Effector memory CD4-positive, alpha-beta T cell (primary cell): ENCODE data around the gene ZMIZ1.

Source experiments
- DNase-seq, 3 donors: peaks; one replicate each; pipeline ENCODE4 v3.0.0-alpha.2; 2020
- H3K27ac ChIP-seq: 2 replicates; pipeline ENCODE4 v1.7.0; 2013; ENCODE audit warnings: mild to moderate bottlenecking, low read length, moderate library complexity; ENCODE audit not compliant: insufficient read depth, poor library complexity, severe bottlenecking
- H3K27me3 ChIP-seq: replicated peaks from 2 replicates; pipeline ENCODE4 v1.7.0; 2013; ENCODE audit warnings: mild to moderate bottlenecking, low read length; ENCODE audit not compliant: insufficient read depth, control insufficient read depth, poor library complexity, severe bottlenecking
- H3K36me3 ChIP-seq: 2 replicates; pipeline ENCODE4 v1.7.0; 2013; ENCODE audit warnings: mild to moderate bottlenecking, low read length, moderate library complexity; ENCODE audit not compliant: control insufficient read depth, insufficient read depth
- H3K4me1 ChIP-seq: 2 replicates; pipeline ENCODE4 v1.7.0; 2013; ENCODE audit warnings: low read length, mild to moderate bottlenecking; ENCODE audit not compliant: control insufficient read depth, insufficient read depth, poor library complexity, severe bottlenecking
- H3K4me3 ChIP-seq: 2 replicates; pipeline ENCODE4 v1.7.0; 2013; ENCODE audit warnings: low read length, low read depth, mild to moderate bottlenecking; ENCODE audit not compliant: insufficient read depth, poor library complexity, severe bottlenecking
- H3K9me3 ChIP-seq: 2 replicates; pipeline ENCODE4 v1.7.0; 2013; ENCODE audit warnings: mild to moderate bottlenecking, low read length, moderate library complexity; ENCODE audit not compliant: control insufficient read depth

The ZMIZ1 gene

DNA sequence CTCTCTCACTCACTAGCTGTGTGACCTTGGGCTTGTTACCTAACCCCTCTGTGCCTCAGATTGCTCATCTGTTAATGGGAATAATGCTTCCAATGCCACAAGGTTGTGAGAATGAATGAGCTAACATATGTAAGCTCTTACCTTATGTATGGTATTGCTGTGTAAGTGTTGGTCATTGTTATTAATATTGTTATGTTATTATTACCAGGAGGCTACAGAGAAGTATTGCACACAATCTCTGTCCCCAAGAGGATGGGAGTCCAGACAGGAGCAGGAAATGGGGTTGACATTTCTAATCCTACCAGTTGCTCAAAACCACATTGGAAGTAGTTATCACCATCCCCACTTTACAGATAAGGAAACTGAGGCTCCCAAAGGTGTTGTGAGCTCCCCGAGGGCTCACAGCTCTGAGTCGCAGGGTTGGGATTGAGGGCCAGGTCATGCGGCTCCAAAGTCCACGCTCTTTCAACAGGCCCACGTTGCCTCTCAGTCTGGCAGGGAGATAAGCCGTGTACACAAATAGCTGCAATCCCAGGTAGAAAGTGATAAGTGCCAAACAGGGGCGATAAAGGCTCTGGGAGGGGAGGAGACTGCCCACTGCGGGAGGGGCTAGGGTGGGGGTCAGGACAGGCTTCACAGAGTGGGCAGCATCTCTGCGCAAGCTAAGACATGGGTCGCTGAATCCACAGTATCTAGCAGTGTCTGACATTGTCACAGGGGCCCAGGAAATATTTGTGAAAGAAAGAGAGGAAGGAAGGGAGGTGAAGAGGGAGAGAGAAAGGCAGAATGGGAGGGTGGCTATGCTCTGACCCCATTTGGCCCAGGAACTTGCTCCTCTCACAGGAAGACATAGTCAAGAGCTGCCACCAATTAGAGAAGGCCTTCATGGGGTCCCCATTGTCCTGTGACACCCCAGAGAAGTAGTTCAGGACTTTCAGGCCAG lies 9.6 kb upstream of the ZMIZ1 start:
- DNase-seq: no peak

GRCh38 chr10:79059859-79060379 lies 8.8 kb upstream of the ZMIZ1 start:
- H3K9me3 ChIP-seq: no peaks in the 10 kb centered on the region
- no peak overlapping the region for H3K4me3 ChIP-seq
- DNase-seq: no peak
- H3K4me1 ChIP-seq: peaks cover 15% of the 10 kb centered on the region
- no peaks in the 10 kb centered on the region for H3K27me3 ChIP-seq
- H3K36me3 ChIP-seq: no peaks in the 10 kb centered on the region
- H3K27ac ChIP-seq: no peak overlapping the region

More for the DNA sequence above, 9.6 kb upstream of the ZMIZ1 start:
- H3K27me3 ChIP-seq: no peaks in the 10 kb centered on the region
- no peaks in the 10 kb centered on the region for H3K36me3 ChIP-seq
- H3K27ac ChIP-seq: no peak overlapping the region
- no peak overlapping the region for H3K4me3 ChIP-seq
- H3K4me1 ChIP-seq: peaks cover 15% of the 10 kb centered on the region
- no peaks in the 10 kb centered on the region for H3K9me3 ChIP-seq

- Histone ChIP-seq H3K27ac (no peak overlapping the region), H3K9me3 (no peaks in the 10 kb centered on the region), H3K36me3 (no peaks in the 10 kb centered on the region), H3K4me1 (peaks cover 15% of the 10 kb centered on the region), H3K4me3 (no peak overlapping the region), H3K27me3 (no peaks in the 10 kb centered on the region)
- DNase-seq: no peak
Measured at GRCh38 chr10:79060641-79061255, 8.0 kb upstream of the ZMIZ1 start.

DNA sequence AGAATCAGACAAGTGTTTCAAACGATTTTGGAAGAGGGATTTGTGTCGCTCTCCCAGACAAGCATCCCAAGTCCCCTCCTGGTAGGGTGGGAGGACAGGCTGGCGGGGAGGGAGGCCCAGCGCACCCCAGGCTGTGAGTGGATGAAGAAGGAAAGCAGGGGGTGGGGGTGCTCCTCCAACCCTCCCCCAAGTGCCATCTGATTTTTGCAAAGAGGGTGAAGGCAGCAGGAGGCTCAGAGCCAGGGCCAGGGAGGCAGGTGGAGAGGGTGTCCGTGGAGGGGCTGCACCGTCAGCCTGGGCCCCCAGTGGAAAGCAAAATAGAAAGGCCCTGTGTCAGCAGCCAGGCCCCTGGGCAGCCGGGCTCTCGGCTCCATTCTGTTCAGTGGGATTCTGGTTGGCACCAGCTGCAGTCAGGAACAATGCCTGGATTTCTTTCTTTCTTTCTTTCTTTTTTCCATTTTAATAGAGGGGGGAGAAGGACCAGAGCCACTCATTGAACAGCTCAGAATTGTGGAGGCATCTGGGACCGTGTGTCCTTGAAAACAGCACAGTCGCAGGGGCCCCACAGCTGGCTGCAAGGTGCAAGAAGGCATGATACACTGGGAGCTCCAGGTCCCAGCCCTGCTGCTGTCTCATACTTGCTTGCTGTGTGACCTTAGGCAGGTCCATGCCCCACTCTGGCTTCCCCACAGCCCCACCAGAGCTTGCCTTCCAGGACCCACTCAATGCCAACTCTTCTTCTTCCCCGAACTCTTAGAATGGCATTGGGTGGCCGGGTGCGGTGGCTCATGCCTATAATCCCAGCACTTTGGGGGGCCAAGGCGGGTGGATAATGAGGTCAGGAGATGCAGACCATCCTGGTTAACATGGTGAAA lies 7.1 kb upstream of the ZMIZ1 start:
- H3K4me1 ChIP-seq: peaks cover 21% of the 10 kb centered on the region
- H3K27me3 ChIP-seq: no peaks in the 10 kb centered on the region
- no peak for DNase-seq
- H3K4me3 ChIP-seq: no peak overlapping the region
- no peaks in the 10 kb centered on the region for H3K36me3 ChIP-seq
- no peaks in the 10 kb centered on the region for H3K9me3 ChIP-seq
- H3K27ac ChIP-seq: no peak overlapping the region

DNA sequence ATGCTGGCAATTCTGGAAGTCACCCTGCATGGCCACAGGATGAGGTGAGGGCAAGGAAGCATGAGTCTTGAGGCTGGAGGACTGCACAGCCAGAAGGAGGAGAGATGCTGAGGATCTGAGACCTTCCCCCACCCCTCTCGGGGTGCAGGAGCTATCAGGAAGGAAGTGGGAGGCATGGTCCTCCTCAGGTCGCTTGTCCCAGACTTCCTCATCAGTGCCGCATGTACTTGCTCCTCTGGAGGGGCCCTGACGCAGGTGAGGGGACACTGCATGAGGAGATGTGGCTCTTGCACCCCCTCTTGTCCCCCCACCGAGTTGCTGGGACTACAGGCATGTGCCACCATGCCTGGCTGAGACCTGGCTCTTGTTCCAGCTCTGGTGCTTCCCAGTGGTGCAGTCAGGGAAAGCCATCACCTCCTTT lies 5.7 kb upstream of the ZMIZ1 start:
- Histone ChIP-seq H3K4me1 (peaks cover 25% of the 10 kb centered on the region), H3K36me3 (no peaks in the 10 kb centered on the region), H3K9me3 (no peaks in the 10 kb centered on the region), H3K27ac (no peak overlapping the region), H3K27me3 (no peaks in the 10 kb centered on the region), H3K4me3 (no peak overlapping the region)
- DNase-seq: no peak

- Histone ChIP-seq H3K27me3 (no peaks in the 10 kb centered on the region), H3K36me3 (no peaks in the 10 kb centered on the region), H3K4me3 (no peak overlapping the region), H3K9me3 (no peaks in the 10 kb centered on the region), H3K27ac (peak overlapping the region; percentile 20), H3K4me1 (peaks cover 30% of the 10 kb centered on the region)
- DNase-seq: no peak
Measured at GRCh38 chr10:79063661-79064492, 4.9 kb upstream of the ZMIZ1 start.

DNA sequence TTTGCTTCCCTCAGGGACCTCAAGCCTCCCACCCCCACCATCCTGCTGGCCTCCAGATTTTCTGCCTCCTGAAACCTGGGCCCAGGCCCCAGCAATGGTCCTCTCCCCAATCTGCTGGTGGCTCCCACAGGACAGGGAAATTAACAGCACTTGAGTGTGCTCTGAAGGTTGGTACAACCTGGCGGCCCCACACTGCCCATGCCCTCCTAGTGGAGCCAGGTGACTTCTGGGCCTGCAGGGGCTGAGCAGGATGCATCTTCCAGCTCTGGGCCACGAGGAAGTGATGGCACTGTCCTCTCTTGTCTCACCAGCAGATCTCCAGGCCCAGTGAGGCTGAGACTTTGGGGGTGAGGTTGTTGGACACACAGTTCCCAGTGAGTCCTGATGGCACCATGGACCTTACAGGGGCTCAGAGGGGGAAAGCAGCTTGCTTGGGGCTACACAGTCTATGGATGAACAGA lies 3.6 kb upstream of the ZMIZ1 start:
- no peak for DNase-seq
- Histone ChIP-seq H3K4me1 (peaks cover 30% of the 10 kb centered on the region), H3K27me3 (no peaks in the 10 kb centered on the region), H3K36me3 (no peaks in the 10 kb centered on the region), H3K4me3 (no peak overlapping the region), H3K27ac (peak overlapping the region; percentile 21), H3K9me3 (no peaks in the 10 kb centered on the region)

- H3K27me3 ChIP-seq: no peaks in the 10 kb centered on the region
- H3K9me3 ChIP-seq: no peaks in the 10 kb centered on the region
- no peak for DNase-seq
- H3K4me1 ChIP-seq: peaks cover 30% of the 10 kb centered on the region
- H3K4me3 ChIP-seq: no peak overlapping the region
- H3K36me3 ChIP-seq: no peaks in the 10 kb centered on the region
- H3K27ac ChIP-seq: no peak overlapping the region
Measured at GRCh38 chr10:79065853-79066252, 2.9 kb upstream of the ZMIZ1 start.
